Testis (tissue), 2 donors: ENCODE results near the gene CHRM4.

Source experiments
- POLR2A ChIP-seq: fragments of 450-650 bp; IDR thresholded peaks from one replicate; pipeline ENCODE4 v1.6.1; 2017; ENCODE audit warnings: antibody characterized with exemption, mild to moderate bottlenecking, moderate library complexity
- TF ChIP-seq, protein P1 (sequence below), 3 experiments: fragments of 450-650 bp in 2 of 3; fragments of 200-600 bp in 1 of 3; sonication (generic) in 1 of 3; IDR thresholded peaks; one replicate each; pipeline ENCODE4 v1.5.1; 2016 to 2019; ENCODE audit warnings: antibody characterized with exemption in 3 of 3, mild to moderate bottlenecking in 2 of 3, moderate library complexity in 1 of 3

DNA sequence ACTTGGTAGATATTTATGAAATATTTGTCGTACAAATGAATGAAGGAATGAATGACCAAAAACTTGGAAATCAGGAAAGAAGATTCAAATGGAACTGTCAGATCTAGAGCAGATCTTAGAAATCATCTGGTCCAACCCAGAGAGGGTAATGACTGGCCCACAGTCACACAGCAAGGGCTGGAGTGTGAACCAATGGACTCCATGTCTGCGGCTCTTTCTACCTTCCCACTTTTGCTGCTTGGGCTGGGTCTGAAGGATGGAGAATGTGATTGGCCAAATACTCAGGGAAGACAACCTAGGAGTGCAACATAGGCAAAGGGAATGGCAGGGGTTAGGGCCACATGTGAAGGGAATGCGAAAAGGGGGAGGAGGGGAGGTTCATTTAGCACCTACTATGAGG lies 50.1 kb downstream of the CHRM4 start:
- TF ChIP-seq, protein P1, sequence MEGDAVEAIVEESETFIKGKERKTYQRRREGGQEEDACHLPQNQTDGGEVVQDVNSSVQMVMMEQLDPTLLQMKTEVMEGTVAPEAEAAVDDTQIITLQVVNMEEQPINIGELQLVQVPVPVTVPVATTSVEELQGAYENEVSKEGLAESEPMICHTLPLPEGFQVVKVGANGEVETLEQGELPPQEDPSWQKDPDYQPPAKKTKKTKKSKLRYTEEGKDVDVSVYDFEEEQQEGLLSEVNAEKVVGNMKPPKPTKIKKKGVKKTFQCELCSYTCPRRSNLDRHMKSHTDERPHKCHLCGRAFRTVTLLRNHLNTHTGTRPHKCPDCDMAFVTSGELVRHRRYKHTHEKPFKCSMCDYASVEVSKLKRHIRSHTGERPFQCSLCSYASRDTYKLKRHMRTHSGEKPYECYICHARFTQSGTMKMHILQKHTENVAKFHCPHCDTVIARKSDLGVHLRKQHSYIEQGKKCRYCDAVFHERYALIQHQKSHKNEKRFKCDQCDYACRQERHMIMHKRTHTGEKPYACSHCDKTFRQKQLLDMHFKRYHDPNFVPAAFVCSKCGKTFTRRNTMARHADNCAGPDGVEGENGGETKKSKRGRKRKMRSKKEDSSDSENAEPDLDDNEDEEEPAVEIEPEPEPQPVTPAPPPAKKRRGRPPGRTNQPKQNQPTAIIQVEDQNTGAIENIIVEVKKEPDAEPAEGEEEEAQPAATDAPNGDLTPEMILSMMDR (IDR thresholded peaks at IDR 0.05) = no peak
- no peak for TF ChIP-seq POLR2A
